Measurements from ENCODE around the gene STX8. TPM values are rescaled to one million over a fixed set of nuclear protein-coding genes. Genes with fewer than 3 reads are reported as not detected.

Gene STX8
- polyA plus RNA-seq, 1 experiment, result 44.7 TPM

GRCh38 chr17:9553596-9553995, 22.0 kb downstream of the STX8 start:
- Histone ChIP-seq H3K36me3 (ENCODE audit: control insufficient read depth, insufficient read depth, low read length) (0 out of 2 replicates have a peak, but pooled peaks cover 1% of the 10 kb centered on the region), H3K27me3 (ENCODE audit: control insufficient read depth, insufficient read depth, low read length) (no peaks in the 10 kb centered on the region), H3K4me3 (ENCODE audit: low read depth, low read length) (no peak overlapping the region)
- TF ChIP-seq, protein P1, sequence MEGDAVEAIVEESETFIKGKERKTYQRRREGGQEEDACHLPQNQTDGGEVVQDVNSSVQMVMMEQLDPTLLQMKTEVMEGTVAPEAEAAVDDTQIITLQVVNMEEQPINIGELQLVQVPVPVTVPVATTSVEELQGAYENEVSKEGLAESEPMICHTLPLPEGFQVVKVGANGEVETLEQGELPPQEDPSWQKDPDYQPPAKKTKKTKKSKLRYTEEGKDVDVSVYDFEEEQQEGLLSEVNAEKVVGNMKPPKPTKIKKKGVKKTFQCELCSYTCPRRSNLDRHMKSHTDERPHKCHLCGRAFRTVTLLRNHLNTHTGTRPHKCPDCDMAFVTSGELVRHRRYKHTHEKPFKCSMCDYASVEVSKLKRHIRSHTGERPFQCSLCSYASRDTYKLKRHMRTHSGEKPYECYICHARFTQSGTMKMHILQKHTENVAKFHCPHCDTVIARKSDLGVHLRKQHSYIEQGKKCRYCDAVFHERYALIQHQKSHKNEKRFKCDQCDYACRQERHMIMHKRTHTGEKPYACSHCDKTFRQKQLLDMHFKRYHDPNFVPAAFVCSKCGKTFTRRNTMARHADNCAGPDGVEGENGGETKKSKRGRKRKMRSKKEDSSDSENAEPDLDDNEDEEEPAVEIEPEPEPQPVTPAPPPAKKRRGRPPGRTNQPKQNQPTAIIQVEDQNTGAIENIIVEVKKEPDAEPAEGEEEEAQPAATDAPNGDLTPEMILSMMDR (IDR thresholded peaks at IDR 0.05; ENCODE audit: insufficient read depth, low read depth, low read length), result no peak
- DNase-seq (ENCODE audit: low read depth), result no peak
- ChIA-PET CTCF (interaction anchor here (0.9 to 3.0 kb wide), 3 partner anchors 9 to 23 kb away, joined by 3 to 8 read pairs (median 4); partner anchors contain the start of genes CFAP52 and STX8), POLR2A (no interaction called here)

DNA sequence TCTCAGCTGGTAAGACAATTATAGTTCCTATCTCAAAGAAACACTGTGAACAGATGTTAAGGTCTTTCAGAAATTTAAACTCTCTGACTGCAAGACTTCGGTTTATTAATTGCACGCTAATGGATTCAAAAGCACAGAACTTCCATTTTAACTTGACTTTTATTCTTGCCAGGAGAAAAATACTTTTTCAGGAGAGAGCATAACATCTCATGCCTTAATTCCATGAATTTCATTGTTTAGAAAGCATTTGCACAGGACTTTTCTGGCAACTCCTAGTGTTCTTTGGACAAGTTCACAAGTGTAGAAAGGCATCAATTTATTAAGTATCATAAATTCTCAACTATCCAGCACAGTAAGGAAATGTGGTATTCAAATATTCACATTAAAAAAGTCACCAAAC, 22.4 kb downstream of the STX8 start:
- ChIA-PET CTCF (interaction anchor here (1.6 to 3.0 kb wide), 2 partner anchors 9 to 23 kb away, joined by 4 to 8 read pairs; partner anchors contain the start of genes CFAP52 and STX8), POLR2A (no interaction called here)
- no peaks in the 10 kb centered on the region for H3K27me3 ChIP-seq (ENCODE audit: control insufficient read depth, insufficient read depth, low read length)
- H3K36me3 ChIP-seq (ENCODE audit: control insufficient read depth, insufficient read depth, low read length), result 0 out of 2 replicates have a peak, but pooled peaks cover 1% of the 10 kb centered on the region
- no peak overlapping the region for H3K4me3 ChIP-seq (ENCODE audit: low read depth, low read length)
- DNase-seq (ENCODE audit: low read depth), result no peak
- TF ChIP-seq, protein P1 (IDR thresholded peaks at IDR 0.05; ENCODE audit: insufficient read depth, low read depth, low read length), result no peak

GRCh38 chr17:9549215-9549614, 26.4 kb downstream of the STX8 start:
- CTCF ChIA-PET, result interaction anchor here (0.9 kb wide), 2 partner anchors 27 to 554 kb away, joined by 3 read pairs; no protein-coding TSS in a partner anchor
- H3K4me3 ChIP-seq (ENCODE audit: low read depth, low read length), result no peak overlapping the region
- POLR2A ChIA-PET, result no interaction called here

GRCh38 chr17:9544221-9544620, 31.4 kb downstream of the STX8 start:
- no peaks in the 10 kb centered on the region for H3K27me3 ChIP-seq (ENCODE audit: control insufficient read depth, insufficient read depth, low read length)
- ChIA-PET CTCF (interaction anchor here (1.2 kb wide), 1 partner anchor 10 kb away, joined by 4 read pairs; no protein-coding TSS in a partner anchor), POLR2A (no interaction called here)
- DNase-seq (ENCODE audit: low read depth), result no peak
- H3K4me3 ChIP-seq (ENCODE audit: low read depth, low read length), result no peak overlapping the region
- TF ChIP-seq, protein P1 (IDR thresholded peaks at IDR 0.05; ENCODE audit: insufficient read depth, low read depth, low read length), result no peak
- no peaks in the 10 kb centered on the region for H3K36me3 ChIP-seq (ENCODE audit: control insufficient read depth, insufficient read depth, low read length)

More at GRCh38 chr17:9549215-9549614, 26.4 kb downstream of the STX8 start:
- H3K27me3 ChIP-seq (ENCODE audit: control insufficient read depth, insufficient read depth, low read length), result no peaks in the 10 kb centered on the region
- no peaks in the 10 kb centered on the region for H3K36me3 ChIP-seq (ENCODE audit: control insufficient read depth, insufficient read depth, low read length)
- TF ChIP-seq, protein P1 (IDR thresholded peaks at IDR 0.05; ENCODE audit: insufficient read depth, low read depth, low read length), result no peak
- no peak for DNase-seq (ENCODE audit: low read depth)

- ChIA-PET CTCF (interaction anchor here (1.3 kb wide), 1 partner anchor 36 kb away, joined by 3 read pairs; no protein-coding TSS in a partner anchor), POLR2A (no interaction called here)
- no peak for DNase-seq (ENCODE audit: low read depth)
- TF ChIP-seq, protein P1 (IDR thresholded peaks at IDR 0.05; ENCODE audit: insufficient read depth, low read depth, low read length), result no peak
- Histone ChIP-seq H3K4me3 (ENCODE audit: low read depth, low read length) (no peak overlapping the region), H3K36me3 (ENCODE audit: control insufficient read depth, insufficient read depth, low read length) (no peaks in the 10 kb centered on the region), H3K27me3 (ENCODE audit: control insufficient read depth, insufficient read depth, low read length) (no peaks in the 10 kb centered on the region)
Observed at GRCh38 chr17:9541718-9542117, 33.9 kb downstream of the STX8 start.
